ENCODE results near the gene YIF1A.

The YIF1A gene

GRCh38 chr11:66242095-66242765, 46.7 kb downstream of the YIF1A start:
- DNase-seq = no peak

- DNase-seq = no peak
Measured at GRCh38 chr11:66240781-66241136, 48.2 kb downstream of the YIF1A start.

- no peak for DNase-seq
Measured at GRCh38 chr11:66239998-66240780, 48.8 kb downstream of the YIF1A start.

GRCh38 chr11:66239511-66239910, 49.4 kb downstream of the YIF1A start:
- no peak for DNase-seq

GRCh38 chr11:66238786-66239413, 50.0 kb downstream of the YIF1A start:
- no peak for DNase-seq

GRCh38 chr11:66237867-66238266, 51.1 kb downstream of the YIF1A start:
- no peak for DNase-seq

GRCh38 chr11:66235141-66235540, 53.8 kb downstream of the YIF1A start:
- no peak for DNase-seq

All from fibroblast of skin of right biceps (primary cell).